Posterior vena cava (tissue), 2 donors: Measurements from ENCODE around the gene MYOCD. TPM values are rescaled to one million over a fixed set of nuclear protein-coding genes. Genes with fewer than 3 reads are reported as not detected.

ENCODE experiments used
- DNase-seq: peaks from one replicate; pipeline ENCODE4 v3.0.0-alpha.2; 2020; ENCODE audit warnings: low spot score
- intact Hi-C, 2 donors: fragments of 100-400 bp; cut with DNase I; formaldehyde crosslinking; loops; one replicate each; pipeline versions ENCODE4 v1.14.1 to v1.14.2; 2022 to 2023
- total RNA-seq, 2 donors: library from RNA; stranded (reverse); fragmentation: NEBNext Ultra II Directional; extraction: Animal tissue kit (Norgen Biotek cat#: 25700); gene quantifications; one replicate each; pipeline ENCODE4 v1.2.1, GENCODE V29; 2021
- donor health status: DM: yes; HTN: yes; CAD: no.
- donor health status: DM: yes; HTN: yes; CAD: no.

MYOCD gene
- total RNA-seq, 2 donors from 2014 or later: 91.8 to 197 TPM

GRCh38 chr17:12637745-12638651 is 27.7 kb upstream of the MYOCD start:
- intact Hi-C loops: loop anchor here in 1 of 2 donors (10.0 kb wide), 1 partner anchor 93 kb away; no protein-coding TSS in a partner anchor
- DNase-seq: no peak

DNA sequence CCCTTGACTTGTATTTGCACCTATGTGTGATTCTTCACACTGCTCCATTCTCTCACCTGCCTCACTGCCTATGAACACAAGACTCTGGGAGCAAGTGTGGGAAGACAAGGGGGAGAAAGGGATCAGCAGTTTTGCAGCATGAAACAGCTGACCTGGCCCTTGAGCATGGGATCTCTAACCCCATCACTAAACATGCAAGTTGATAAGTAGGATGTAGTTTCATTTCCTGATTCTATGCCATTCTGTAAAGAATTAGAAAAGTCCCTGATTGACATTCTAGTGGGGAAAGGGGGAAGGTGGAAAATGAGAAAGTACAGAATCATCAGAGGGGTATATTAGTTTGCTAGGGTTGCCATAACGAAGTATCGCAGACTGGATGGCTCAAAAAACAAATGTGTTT is 25.3 kb upstream of the MYOCD start:
- intact Hi-C loops: no loop called here
- no peak for DNase-seq

- DNase-seq: no peak
- intact Hi-C loops: no loop called here
Measured at GRCh38 chr17:12641084-12641483, 24.6 kb upstream of the MYOCD start.

GRCh38 chr17:12642034-12642433 is 23.7 kb upstream of the MYOCD start:
- intact Hi-C loops: no loop called here
- DNase-seq: no peak

DNA sequence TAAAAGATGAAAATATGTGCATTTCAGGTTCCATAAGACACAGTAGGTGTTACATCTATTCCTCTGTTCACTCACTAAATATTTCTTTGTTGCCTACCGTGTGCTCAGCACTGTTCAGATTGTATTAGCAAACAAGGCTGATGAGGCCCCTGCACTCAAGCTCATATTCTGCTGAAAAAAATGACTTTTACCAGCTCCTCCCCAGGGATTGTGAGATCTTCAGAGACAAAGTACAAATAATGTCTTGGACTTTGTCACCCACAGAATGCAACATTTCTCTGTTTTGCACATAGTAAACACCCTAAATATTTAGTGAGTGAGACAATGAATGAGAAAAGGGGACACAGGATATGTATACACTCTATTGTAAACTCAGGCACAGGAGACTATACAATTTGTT is 21.9 kb upstream of the MYOCD start:
- intact Hi-C loops: no loop called here

GRCh38 chr17:12644623-12645022 is 21.1 kb upstream of the MYOCD start:
- intact Hi-C loops: no loop called here
- no peak for DNase-seq

More for the DNA sequence above, 21.9 kb upstream of the MYOCD start:
- DNase-seq: no peak

- DNase-seq: no peak
- intact Hi-C loops: no loop called here
Measured at GRCh38 chr17:12646761-12647422, 18.8 kb upstream of the MYOCD start.

GRCh38 chr17:12648498-12648897 is 17.2 kb upstream of the MYOCD start:
- intact Hi-C loops: no loop called here
- no peak for DNase-seq

DNA sequence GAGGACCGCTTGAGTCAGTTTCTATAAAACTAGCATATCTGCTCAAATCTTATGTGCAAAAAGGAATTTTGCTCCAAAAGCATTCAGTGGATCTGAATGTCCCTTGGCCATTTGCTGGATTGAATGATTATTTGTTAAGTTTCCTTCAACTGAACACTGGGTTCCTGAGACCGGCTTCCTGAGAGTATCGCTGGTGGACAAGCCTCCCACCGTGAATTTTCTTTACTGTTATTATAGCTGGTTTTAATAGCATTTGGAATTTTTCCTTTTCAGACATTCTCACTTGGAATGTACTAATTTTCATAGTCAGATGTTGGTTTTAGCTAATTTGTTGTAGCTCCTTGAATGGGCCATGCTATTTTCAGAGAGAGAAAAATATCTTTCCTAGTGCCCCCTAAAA is 9.8 kb upstream of the MYOCD start:
- intact Hi-C loops: no loop called here

GRCh38 chr17:12656354-12656753 is 9.3 kb upstream of the MYOCD start:
- no peak for DNase-seq
- intact Hi-C loops: no loop called here

More for the DNA sequence above, 9.8 kb upstream of the MYOCD start:
- DNase-seq: no peak

DNA sequence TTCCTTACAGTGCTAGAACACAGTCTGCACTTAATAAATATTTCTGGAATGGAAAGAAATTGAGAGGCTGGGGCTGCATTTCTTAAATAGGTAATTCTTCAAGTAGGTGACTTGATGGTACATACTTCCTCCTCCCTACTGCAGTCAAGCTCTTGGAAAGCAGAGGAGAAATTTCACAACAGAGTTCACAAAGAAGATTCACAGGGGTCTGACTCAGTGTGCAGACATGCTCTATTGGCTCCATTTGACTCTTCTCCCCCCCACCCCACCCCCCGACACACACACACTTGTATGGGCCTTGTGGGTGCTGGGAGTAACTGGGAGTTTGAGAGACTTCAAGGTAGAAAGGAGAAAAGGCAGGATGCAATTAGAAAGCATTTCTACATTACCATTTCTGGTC is 6.2 kb upstream of the MYOCD start:
- intact Hi-C loops: no loop called here
- DNase-seq: no peak

- DNase-seq: no peak
- intact Hi-C loops: loop anchor here in 1 of 2 donors (10.0 kb wide), 2 partner anchors 109 to 299 kb away; no protein-coding TSS in a partner anchor
Measured at GRCh38 chr17:12664252-12664651, 1.4 kb upstream of the MYOCD start.

GRCh38 chr17:12664894-12665262 is 812 bp upstream of the MYOCD start:
- intact Hi-C loops: loop anchor here in 1 of 2 donors (5.0 to 10.0 kb wide), 3 partner anchors 110 to 408 kb away; no protein-coding TSS in a partner anchor

DNA sequence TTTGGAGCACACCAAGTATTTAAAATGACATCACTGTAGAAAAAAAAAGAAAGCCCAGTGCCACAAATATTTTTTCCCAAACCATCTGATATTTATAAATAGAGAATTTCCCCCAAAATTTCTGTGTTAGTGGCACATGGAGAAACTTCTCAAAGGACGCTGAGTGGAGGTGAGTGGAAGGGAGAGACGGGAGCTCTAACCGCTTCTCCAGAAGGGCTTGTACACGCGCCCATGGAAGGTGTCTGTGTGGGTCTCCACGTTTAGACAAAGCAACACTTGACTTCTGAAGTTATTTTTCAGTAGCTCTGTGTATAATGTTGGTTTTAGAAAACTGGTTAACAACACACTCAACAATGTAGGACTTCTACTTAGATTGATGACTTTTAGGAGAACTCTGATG is 1.0 kb downstream of the MYOCD start:
- intact Hi-C loops: loop anchor here in 1 of 2 donors (5.0 to 10.0 kb wide), 3 partner anchors 112 to 409 kb away; no protein-coding TSS in a partner anchor
- DNase-seq: no peak

More at GRCh38 chr17:12664894-12665262, 812 bp upstream of the MYOCD start:
- DNase-seq: no peak

DNA sequence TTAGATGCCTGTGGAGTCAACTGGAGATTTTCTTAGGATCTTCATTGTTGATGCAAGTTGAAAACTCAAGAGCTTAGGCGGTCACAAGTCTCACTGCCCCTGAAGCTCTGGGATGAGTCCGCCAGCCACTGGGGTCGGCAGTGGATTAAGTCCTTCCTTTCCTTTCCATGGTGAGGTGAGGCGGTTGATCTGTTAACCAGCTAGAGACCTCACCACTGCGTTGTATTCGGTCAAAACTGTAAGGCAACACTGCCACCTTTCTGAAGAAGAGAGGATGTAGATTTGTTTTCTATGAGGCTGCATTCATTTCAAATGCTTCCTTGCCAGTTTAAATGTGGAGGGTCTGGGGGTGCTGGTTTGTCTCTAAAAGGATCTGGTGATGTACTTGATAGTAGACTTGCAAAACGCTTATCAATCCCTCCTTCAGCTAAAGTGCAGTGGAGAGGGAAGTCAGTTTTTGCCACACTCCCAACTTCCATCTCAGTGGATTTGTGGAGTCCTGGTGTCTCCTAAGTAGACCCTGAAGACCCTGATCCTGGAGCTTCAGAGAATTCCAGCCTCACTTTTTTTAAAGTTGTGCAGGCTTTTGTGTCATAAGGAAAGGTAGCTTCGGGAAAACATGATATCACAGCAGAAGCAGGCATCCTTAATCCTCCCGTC is 1.7 kb downstream of the MYOCD start:
- DNase-seq: no peak
- intact Hi-C loops: loop anchor here in 1 of 2 donors (5.0 to 10.0 kb wide), 3 partner anchors 113 to 410 kb away; no protein-coding TSS in a partner anchor

DNA sequence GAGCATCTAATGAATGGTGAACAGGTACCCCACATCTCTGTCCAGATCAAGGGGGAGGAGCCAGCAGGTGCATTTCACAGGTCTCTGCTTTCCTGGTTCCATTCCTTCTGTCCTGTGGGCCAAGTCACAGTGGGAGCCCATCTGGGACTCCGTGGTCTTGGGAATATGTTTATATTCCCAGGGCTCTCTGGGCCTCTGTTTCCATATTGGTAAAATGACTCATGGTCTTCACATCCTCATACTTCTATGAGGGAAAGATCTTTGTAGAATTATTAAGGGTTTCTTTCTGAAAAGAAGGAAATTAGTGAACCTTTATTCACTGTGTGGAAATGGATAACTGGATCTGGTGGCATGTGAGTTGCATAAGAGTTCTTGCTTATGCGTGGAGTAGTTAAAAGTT is 6.2 kb downstream of the MYOCD start:
- DNase-seq: no peak
- intact Hi-C loops: no loop called here

- DNase-seq: no peak
- intact Hi-C loops: no loop called here
Measured at GRCh38 chr17:12672947-12673346, 7.3 kb downstream of the MYOCD start.

DNA sequence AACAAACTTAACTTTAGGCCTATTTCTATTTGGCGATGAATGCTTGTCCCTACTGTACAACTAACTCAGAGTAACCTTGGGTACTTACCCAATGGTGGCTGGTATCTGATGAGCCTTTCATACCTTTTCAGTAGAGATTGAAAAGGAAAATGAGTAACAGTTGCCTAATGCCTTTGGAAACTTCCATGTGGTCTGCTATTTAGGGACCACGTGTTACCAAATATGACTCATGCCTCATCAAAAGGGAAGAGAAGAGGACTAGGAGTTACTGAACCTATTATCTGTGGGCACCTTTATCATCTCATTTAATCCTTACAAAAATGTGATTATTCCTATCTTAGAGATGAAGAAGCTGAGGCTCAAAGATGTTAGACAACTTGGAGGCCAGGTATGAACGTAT is 8.1 kb downstream of the MYOCD start:
- intact Hi-C loops: no loop called here
- no peak for DNase-seq

- intact Hi-C loops: no loop called here
- DNase-seq: no peak
Measured at GRCh38 chr17:12680407-12680897, 14.8 kb downstream of the MYOCD start.

DNA sequence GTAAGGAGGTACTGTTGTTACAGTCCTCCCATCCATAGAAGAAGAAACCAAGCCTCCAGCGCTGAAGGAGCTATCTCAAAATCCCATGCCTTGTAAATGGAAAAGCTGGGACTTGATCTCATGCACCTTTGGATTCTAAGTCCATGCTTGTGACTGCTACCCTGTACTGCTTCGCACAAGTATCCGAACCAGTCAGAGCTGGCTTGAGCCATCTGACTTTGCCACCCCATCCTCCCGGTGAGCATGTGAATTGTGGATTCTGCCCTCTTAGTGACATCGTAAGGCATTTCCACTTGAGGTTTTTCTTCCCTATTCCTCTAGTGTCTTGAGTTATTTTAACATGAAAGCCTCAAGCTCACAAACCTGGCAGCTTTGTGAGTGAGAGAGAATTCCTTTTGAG is 15.3 kb downstream of the MYOCD start:
- intact Hi-C loops: no loop called here
- no peak for DNase-seq
